Activated T-helper 9 cell treated with anti-CD3 and anti-CD28 coated beads, Interleukin-2, amount 50 U/mL, for 16 hours (primary cell): ENCODE measurements around the gene BTAF1.
"Not testable (repeated sequence)": the region's sequence is repeated elsewhere in the genome, so short reads cannot be mapped to it uniquely, and the experiment has no call there.

Experiments used
- DNase-seq: peaks from one replicate; pipeline ENCODE4 v3.0.0-alpha.2; 2020; ENCODE audit warnings: low read depth

The BTAF1 gene

GRCh38 chr10:91923371-91924211, at the start of gene BTAF1:
TSS of gene BTAF1 (plus strand) at chr10:91923770. CDS start at chr10:91924077, 307 bp downstream.
- peak; percentile 86 for DNase-seq

- DNase-seq, result no peak
These were observed 48.4 kb upstream of the BTAF1 start for GRCh38 chr10:91875156-91875555.

GRCh38 chr10:91875779-91876178, 47.8 kb upstream of the BTAF1 start:
- no peak for DNase-seq

GRCh38 chr10:91879515-91880170, 43.9 kb upstream of the BTAF1 start:
- no peak for DNase-seq

GRCh38 chr10:91880310-91880709, 43.3 kb upstream of the BTAF1 start:
- no peak for DNase-seq

GRCh38 chr10:91883549-91884444, 39.8 kb upstream of the BTAF1 start:
- no peak for DNase-seq

GRCh38 chr10:91884536-91884935, 39.0 kb upstream of the BTAF1 start:
- no peak for DNase-seq

GRCh38 chr10:91885362-91886079, 38.0 kb upstream of the BTAF1 start:
- DNase-seq, result no peak

- no peak for DNase-seq
These were observed 36.7 kb upstream of the BTAF1 start for GRCh38 chr10:91886954-91887271.

GRCh38 chr10:91887272-91888076, 36.1 kb upstream of the BTAF1 start:
- DNase-seq, result no peak

- DNase-seq, result no peak
These were observed 32.2 kb upstream of the BTAF1 start for GRCh38 chr10:91891125-91892001.

- no peak for DNase-seq
These were observed 30.5 kb upstream of the BTAF1 start for GRCh38 chr10:91893051-91893450.

- not testable (repeated sequence) for DNase-seq
These were observed 29.3 kb upstream of the BTAF1 start for GRCh38 chr10:91894261-91894685.

GRCh38 chr10:91896212-91896756, 27.3 kb upstream of the BTAF1 start:
- no peak for DNase-seq

- DNase-seq, result no peak
These were observed 26.1 kb upstream of the BTAF1 start for GRCh38 chr10:91897421-91897820.

- DNase-seq, result peak; percentile 27
These were observed 21.5 kb upstream of the BTAF1 start for GRCh38 chr10:91901784-91902677.

GRCh38 chr10:91907033-91907594, 16.5 kb upstream of the BTAF1 start:
- no peak for DNase-seq

- DNase-seq, result no peak
These were observed 15.6 kb upstream of the BTAF1 start for GRCh38 chr10:91907914-91908336.
